Cardiac ventricle fibroblast (primary cell): Measurements from ENCODE around the gene CD27. TPM values are rescaled to one million over a fixed set of nuclear protein-coding genes. Genes with fewer than 3 reads are reported as not detected.

Source experiments
- total RNA-seq: library from RNA; depleted of rRNA; stranded (reverse); fragments of >200 nt; gene quantifications from 2 replicates; pipeline ENCODE4 v1.2.3, GENCODE V29; 2015

The CD27 gene
- not detected in 2 replicates for total RNA-seq

DNA sequence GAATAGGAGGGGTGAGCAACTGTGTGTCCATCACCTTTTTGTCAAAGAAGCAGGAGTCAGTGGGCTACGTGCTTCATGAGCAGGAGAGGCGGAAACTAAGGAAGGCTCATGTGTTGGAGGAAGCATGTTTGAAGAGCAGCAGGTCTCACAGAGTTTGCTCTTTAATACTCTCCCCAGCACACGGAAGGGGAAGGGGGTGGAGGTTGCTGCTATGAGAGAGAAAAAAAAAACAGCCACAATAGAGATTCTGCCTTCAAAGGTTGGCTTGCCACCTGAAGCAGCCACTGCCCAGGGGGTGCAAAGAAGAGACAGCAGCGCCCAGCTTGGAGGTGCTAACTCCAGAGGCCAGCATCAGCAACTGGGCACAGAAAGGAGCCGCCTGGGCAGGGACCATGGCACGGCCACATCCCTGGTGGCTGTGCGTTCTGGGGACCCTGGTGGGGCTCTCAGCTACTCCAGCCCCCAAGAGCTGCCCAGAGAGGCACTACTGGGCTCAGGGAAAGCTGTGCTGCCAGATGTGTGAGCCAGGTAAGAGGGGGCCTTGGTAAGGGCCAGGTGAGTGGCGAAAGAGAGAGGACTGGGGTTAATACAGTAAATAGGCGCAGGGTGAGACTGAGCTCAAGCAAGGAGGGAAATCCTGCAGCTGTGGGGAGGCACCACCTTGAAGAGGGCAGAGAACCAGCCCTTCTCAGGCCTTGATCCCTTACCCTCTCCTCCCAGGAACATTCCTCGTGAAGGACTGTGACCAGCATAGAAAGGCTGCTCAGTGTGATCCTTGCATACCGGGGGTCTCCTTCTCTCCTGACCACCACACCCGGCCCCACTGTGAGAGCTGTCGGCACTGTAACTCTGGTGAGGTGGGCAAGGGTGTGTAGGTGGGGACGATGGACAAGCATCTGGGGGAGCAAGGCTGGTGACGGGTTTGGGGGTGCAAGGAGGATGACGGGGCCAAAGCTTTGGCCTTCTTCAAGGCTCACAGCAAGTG lies at the start of gene CD27:
Gene CD27 (plus strand): TSS at position 252 of the 985 bp plus-strand sequence. CDS start 141 bp downstream, at position 393.

DNA sequence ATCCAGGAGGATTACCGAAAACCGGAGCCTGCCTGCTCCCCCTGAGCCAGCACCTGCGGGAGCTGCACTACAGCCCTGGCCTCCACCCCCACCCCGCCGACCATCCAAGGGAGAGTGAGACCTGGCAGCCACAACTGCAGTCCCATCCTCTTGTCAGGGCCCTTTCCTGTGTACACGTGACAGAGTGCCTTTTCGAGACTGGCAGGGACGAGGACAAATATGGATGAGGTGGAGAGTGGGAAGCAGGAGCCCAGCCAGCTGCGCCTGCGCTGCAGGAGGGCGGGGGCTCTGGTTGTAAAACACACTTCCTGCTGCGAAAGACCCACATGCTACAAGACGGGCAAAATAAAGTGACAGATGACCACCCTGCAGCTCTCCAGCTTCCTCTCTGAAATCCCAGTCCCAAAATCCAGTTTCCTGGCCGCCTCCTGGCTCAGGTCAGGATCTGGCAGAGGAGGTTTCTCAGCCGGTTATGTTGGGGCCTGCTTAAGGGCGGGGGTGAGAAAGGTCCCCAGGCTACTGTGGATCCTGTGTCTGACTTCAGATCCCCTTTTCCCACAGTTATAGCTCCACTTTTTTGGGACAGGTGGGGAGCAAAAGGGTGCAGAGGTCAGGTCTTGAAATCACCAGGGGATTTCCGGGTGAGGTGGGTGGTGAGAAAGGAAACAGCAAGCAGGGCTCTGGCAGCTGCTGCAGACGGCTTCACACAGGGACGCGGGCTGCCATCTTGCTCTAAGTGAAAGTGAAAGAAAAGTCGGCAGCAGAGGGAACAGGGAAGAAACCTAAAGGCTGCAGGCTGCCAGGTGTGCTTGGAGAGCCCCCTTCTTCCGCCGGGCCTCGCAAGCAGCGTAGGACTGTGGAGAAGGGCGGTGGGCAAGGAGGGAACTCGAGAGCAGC lies 6.8 kb downstream of the CD27 start, which contains the start of gene TAPBPL:
Gene TAPBPL (plus strand): TSS at position 695 of the 897 bp plus-strand sequence. CDS start 207 bp downstream, outside the sequence.

DNA sequence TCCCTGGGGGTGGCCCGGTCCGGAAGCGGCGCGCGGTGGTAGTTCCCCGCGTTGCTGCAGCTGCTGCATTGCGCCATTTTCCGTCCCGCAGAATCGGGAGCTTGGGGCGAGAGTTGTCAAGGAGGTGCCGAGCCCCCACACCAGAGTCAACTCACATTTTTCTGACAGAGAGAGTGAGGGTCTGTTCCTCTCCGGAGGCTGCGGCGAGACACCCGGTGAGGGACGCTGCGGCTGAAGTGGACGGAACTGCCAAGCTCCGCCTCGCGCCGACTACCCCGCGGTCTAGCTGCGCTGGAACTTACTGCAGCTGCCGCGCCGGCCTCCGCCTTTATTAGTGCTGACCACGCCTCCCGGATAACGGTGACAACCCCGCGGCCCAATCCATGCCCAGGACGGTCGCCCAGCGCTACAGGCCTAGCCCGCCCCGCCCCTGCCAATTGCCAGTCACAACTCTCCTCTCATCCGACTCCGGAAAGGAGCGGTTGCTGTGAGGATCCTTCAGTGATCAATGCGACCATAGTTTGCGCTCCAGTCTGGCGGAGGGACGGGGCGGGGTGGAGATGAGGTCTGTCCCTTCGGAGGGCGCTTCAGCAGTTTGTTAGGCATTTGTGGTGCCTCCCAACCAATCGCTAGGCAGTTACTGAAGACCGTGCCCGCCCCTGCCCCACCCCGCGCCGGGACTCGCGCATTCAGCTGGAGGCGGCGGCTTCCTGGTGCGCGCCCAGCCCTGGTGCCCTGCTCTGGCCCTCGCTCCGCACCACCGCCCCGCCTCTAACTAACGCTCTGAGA lies 25.8 kb downstream of the CD27 start, which contains the start of gene VAMP1:
Gene VAMP1 (minus strand): TSS at position 303 of the 789 bp plus-strand sequence. CDS start 146 bp downstream, at position 157.

DNA sequence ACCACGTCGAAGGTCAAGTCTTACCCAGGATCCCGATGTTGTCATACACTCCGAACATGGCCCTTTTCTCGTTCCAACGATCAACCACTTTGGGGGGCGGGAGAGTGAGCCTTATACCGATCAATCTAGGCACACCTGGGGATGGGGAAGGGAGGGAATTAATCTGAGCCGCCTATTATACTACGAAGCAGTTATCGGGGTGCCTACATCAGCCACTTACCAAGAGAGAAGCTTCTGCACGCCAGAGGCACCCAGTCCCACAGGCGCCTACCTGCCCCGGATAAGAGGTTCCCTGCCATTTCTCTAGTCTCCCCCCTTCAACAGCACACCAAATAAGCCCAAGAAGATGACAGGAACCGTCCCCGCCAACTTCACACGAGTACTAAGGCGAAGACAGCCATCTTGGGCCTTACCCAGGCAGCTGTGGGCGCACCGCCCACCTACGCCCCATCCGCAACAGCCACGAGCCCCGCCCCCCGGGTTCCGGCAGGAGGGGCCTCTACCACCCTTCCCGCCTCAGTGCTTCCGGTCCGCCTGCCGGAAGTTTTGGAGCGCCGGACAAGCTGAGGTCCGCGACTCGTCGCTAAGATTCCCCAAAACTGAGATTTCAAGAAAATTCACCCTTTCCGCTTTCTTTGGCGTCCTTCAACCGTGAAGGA lies 48.2 kb downstream of the CD27 start, which contains the start of gene MRPL51:
Gene MRPL51 (minus strand): TSS at position 425 of the 659 bp plus-strand sequence. CDS start 126 bp downstream, at position 299.

DNA sequence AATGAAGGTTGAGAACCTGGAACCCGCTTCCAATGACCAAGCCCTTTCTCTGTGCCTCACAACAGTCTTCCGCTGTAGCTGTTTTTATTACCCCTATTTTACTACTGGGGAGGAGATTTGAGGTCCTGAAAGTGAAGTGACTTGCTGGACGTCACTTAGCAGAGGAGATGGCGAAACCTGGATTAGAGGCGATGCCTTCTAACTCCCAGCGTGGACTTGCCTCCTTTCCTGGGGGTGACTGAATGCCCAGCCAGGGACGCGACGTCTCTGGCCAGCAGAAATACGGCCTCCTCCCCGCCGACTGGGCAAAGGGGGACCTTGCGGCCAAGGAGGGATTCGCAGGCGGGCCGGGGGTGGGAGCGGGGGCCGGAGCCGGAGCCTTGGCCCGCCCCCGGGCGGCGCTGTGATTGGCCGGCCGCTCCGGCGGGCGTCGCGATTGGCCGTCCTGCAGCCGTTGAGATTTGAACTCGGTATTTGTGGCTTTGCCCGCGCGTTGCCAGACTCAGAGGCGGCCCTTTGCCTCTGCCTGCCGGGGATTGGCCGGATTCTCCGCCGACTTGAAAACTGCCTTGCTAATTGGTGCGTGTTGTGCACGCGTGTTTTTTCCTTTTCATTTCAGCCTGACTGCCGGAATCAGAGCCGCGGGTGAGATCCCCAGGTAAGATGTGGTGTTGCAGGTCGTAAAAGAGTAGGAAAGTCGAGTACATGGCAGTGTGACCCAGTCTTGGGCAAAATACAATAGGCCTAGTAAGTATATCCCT lies 48.9 kb downstream of the CD27 start, which contains the start of gene NCAPD2:
Gene NCAPD2 (plus strand): TSS at position 606 of the 761 bp plus-strand sequence. CDS start 997 bp downstream, outside the sequence.

Other genes with a start within 250 kb of the CD27 start
- 40.5 and 42.1 TPM in 2 replicates for gene CD9, start 244.6 kb upstream of the CD27 start, total RNA-seq
- 0.12 TPM in 1 of 2 replicates, not detected in the other for gene PLEKHG6, start 134.3 kb upstream of the CD27 start, total RNA-seq
- gene TNFRSF1A, start 102.9 kb upstream of the CD27 start, total RNA-seq, result 348 and 506 TPM in 2 replicates
- 1.9 and 7.8 TPM in 2 replicates for gene SCNN1A, start 69.4 kb upstream of the CD27 start, total RNA-seq
- 141 and 170 TPM in 2 replicates for gene LTBR, start 60.8 kb upstream of the CD27 start, total RNA-seq
- gene TAPBPL, start 7.1 kb downstream of the CD27 start, total RNA-seq, result 15.4 and 18.6 TPM in 2 replicates
- 5.1 and 10.3 TPM in 2 replicates for gene VAMP1, start 25.7 kb downstream of the CD27 start, total RNA-seq
- gene MRPL51, start 48.3 kb downstream of the CD27 start, total RNA-seq, result 74.1 and 85.0 TPM in 2 replicates
- gene NCAPD2, start 49.1 kb downstream of the CD27 start, total RNA-seq, result 85.5 and 166 TPM in 2 replicates
- 4,305 and 4,799 TPM in 2 replicates for gene GAPDH, start 89.6 kb downstream of the CD27 start, total RNA-seq
- gene IFFO1, start 111.1 kb downstream of the CD27 start, total RNA-seq, result 19.7 and 21.0 TPM in 2 replicates
- 19.3 and 21.8 TPM in 2 replicates for gene NOP2, start 123.3 kb downstream of the CD27 start, total RNA-seq
- 125 and 162 TPM in 2 replicates for gene CHD4, start 162.4 kb downstream of the CD27 start, total RNA-seq
- gene LPAR5, start 191.0 kb downstream of the CD27 start, total RNA-seq, result not detected in 2 replicates
- 0.10 and 0.31 TPM in 2 replicates for gene ACRBP, start 202.5 kb downstream of the CD27 start, total RNA-seq
- 39.3 TPM in 2 replicates for gene ING4, start 218.2 kb downstream of the CD27 start, total RNA-seq
- 20.0 and 20.5 TPM in 2 replicates for gene ZNF384, start 244.4 kb downstream of the CD27 start, total RNA-seq